Adrenal gland (tissue), 5 donors: ENCODE data around the gene AOC2.

ENCODE experiments used
- POLR2A ChIP-seq, 2 donors: fragments of 450-650 bp; IDR thresholded peaks; one replicate each; pipeline ENCODE4 v1.6.1; 2017; ENCODE audit warnings: antibody characterized with exemption in 2 of 2, mild to moderate bottlenecking in 2 of 2, moderate library complexity in 1 of 2
- TF ChIP-seq, protein P1 (sequence below), 6 experiments: fragments of 450-650 bp in 4 of 6; fragments of 200-600 bp in 2 of 6; sonication (generic) in 1 of 6; IDR thresholded peaks; 1 replicate in 5 of 6; 2 replicates in 1 of 6; pipeline versions ENCODE4 v1.5.1 to v1.8.0; 2016 to 2021; ENCODE audit warnings: antibody characterized with exemption in 6 of 6, mild to moderate bottlenecking in 2 of 6, moderate library complexity in 1 of 6
- donor health status: DM: no; HTN: no; CAD: no.

DNA sequence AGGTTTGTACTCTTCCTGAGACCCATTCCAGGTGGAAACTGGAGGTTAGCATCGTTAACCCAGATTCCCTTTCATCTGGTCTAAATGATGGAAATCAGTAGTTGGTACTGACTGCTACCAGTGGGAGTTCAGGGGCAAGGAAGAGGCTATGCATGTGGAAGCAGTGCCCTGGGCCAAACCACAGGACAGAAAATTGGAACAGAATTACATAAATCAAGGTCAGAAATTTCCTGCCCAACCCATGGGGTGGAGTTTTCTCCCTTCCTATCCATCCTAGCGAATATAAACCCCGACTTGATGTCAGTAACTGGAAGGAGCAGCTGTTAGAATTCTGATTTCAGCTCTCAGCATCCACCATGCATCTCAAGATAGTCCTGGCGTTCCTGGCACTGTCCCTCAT is at the start of gene AOC2:
- no peak for TF ChIP-seq POLR2A (IDR thresholded peaks at IDR 0.05)
- TF ChIP-seq, protein P1, sequence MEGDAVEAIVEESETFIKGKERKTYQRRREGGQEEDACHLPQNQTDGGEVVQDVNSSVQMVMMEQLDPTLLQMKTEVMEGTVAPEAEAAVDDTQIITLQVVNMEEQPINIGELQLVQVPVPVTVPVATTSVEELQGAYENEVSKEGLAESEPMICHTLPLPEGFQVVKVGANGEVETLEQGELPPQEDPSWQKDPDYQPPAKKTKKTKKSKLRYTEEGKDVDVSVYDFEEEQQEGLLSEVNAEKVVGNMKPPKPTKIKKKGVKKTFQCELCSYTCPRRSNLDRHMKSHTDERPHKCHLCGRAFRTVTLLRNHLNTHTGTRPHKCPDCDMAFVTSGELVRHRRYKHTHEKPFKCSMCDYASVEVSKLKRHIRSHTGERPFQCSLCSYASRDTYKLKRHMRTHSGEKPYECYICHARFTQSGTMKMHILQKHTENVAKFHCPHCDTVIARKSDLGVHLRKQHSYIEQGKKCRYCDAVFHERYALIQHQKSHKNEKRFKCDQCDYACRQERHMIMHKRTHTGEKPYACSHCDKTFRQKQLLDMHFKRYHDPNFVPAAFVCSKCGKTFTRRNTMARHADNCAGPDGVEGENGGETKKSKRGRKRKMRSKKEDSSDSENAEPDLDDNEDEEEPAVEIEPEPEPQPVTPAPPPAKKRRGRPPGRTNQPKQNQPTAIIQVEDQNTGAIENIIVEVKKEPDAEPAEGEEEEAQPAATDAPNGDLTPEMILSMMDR (IDR thresholded peaks at IDR 0.05), result no peak
